HFF-Myc (cell line): ENCODE data around the gene SPATA2.
A peak's percentile ranks its signal among the peaks of the same experiment; 100 is the strongest.

Source experiments
- DNase-seq: peaks from one replicate; pipeline ENCODE4 v3.0.0-alpha.2; 2011; ENCODE audit warnings: low read depth; ENCODE audit errors: extremely low read depth
- H3K4me3 ChIP-seq: replicated peaks from 2 replicates; pipeline ENCODE4 v1.5.1; 2011; ENCODE audit warnings: low read depth, mild to moderate bottlenecking, control low read depth, low read length
- TF ChIP-seq, protein P1 (sequence below): IDR thresholded peaks from 2 replicates; pipeline ENCODE4 v1.5.1; 2012; ENCODE audit warnings: mild to moderate bottlenecking, low read depth, low read length, control low read depth; ENCODE audit errors: missing control alignments

SPATA2 gene

DNA sequence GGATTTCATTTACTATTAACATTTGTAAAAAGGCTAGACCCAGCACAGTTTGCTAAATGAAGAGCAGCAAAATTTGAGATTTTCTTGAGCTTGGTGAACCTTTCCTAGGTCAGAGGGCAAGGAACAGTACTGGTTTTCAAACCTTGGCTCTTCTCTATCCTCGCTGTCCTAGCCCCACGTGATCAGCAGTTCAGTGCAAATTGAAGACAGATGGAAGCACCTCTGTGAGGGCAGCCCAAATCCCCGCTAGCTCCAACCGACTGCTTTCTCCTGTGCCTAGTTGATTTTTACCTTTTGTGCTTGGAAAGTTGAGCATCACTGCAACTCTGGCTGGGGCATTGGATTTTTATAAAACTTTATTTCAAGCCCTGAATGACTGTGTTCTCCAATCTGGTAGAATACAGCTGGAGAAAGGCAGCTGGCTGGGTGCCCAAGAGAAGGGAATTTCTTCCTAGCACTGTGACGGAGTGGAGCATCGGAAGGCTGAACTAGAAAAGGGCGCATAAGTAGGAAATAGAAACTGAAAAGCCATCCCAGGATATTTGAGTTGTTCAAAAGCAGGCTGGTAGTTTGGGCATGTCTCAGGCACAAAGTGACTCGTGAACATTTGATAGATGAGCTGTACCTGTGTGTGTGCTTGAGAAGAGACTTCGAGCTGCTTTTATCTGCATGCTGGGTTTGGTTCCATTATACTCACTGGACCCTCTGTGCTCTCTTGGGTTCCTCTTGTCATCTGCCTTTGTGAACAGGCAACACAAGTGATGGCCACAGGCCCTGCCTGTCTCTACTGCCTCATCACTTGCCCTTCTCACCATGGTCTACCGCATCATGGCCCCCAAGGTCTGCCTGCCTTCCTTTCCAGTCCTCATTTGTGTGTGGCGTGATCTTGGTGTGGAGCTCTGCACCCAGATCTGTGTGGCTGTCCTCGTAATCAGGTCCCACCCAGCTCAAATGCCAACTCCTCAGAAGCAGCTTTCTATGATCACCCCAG lies 23.1 kb upstream of the SPATA2 start:
- no peak for DNase-seq
- H3K4me3 ChIP-seq: peak overlapping the region; percentile 83
- TF ChIP-seq, protein P1, sequence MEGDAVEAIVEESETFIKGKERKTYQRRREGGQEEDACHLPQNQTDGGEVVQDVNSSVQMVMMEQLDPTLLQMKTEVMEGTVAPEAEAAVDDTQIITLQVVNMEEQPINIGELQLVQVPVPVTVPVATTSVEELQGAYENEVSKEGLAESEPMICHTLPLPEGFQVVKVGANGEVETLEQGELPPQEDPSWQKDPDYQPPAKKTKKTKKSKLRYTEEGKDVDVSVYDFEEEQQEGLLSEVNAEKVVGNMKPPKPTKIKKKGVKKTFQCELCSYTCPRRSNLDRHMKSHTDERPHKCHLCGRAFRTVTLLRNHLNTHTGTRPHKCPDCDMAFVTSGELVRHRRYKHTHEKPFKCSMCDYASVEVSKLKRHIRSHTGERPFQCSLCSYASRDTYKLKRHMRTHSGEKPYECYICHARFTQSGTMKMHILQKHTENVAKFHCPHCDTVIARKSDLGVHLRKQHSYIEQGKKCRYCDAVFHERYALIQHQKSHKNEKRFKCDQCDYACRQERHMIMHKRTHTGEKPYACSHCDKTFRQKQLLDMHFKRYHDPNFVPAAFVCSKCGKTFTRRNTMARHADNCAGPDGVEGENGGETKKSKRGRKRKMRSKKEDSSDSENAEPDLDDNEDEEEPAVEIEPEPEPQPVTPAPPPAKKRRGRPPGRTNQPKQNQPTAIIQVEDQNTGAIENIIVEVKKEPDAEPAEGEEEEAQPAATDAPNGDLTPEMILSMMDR: no peak

DNA sequence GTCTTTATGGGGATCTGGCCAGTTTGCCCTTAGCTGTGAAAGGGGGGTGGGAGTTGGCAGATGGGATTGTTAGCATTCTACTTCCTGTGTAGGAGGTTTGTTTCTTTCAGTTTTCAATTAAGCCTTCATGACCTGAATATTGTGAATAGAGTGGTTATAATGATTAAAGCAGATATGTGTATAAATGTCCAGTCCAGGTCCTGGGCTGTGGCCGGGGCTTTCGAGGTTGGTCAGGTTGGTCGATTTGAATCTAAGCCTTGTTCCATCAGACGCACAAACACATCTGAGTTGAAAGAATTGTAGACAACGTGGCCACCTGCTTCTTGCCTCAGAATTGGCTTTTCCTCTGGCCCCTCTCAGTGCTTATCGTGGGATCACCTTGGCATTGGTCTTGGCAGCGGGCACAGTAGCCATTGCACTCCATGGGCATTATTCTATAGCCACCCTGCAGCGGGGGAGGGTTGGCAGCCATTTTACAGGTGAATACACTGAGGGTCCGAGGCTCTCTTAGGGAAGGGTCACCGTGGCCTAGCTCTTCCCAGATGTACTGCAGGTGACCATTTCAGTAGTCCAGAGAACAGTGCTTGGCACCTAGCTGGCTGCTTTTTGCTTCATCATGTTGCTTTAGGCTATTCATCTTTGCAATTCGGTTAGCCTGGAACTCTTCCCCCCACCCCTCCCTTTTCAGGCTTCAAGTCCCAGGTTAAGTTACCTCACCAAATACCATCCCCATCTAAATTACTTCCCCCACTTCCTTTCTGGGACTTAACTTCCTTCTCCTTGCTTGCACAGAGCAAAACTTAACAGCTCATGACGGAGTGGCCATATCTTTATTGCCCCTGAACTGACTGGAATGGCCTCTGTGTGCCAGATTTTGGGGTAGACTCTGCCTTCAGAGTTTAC lies 21.9 kb upstream of the SPATA2 start:
- peak overlapping the region; percentile 83 for H3K4me3 ChIP-seq
- DNase-seq: no peak
- TF ChIP-seq, protein P1: no peak

DNA sequence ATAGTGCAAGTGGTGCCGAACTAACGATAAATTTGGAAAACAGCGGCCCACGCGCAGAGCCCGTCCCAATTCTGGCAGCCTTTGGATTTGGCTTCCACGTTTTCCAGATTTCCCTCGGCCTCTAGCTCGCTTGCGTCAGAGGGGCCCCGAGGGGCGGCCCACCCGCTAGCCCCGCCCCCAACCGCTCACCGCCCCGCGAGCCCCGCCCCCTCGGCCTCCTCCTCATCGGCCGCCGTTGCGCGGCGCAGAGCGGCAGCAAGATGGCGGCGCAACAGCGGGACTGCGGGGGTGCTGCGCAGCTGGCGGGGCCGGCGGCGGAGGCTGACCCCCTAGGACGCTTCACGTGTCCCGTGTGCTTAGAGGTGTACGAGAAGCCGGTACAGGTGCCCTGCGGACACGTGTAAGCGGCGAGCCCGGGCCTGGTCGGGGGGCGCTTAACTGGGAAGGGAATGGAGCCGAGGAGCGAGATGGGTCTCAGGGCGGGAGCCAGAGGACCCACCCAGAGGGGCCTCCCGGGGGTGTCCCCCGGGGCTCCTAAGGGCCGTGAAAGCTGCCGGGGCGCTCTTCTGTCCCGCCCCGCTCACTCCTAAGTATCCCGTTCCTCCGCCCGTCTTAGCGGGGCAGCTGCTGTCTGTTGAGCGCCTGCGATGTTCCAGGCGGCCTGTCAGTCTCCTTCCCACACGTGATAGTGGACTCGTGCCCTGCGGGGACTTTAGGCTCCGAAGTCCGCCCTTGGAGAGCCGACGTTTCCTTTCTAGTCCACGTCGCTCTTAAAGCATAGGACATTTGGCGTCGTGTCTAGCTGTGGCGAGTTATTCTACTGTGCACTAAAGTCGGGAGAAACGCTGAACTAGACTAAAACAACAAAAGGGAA lies 21.1 kb upstream of the SPATA2 start, which contains the start of gene RNF114:
Gene RNF114, plus strand, starts transcription at position 245 of the 874 bp plus-strand sequence. Its CDS starts 16 bp downstream, at position 261.
- peak; percentile 72 for DNase-seq
- peak within 1 kb of the TSS; percentile 83 for H3K4me3 ChIP-seq
- TF ChIP-seq, protein P1: no peak

DNA sequence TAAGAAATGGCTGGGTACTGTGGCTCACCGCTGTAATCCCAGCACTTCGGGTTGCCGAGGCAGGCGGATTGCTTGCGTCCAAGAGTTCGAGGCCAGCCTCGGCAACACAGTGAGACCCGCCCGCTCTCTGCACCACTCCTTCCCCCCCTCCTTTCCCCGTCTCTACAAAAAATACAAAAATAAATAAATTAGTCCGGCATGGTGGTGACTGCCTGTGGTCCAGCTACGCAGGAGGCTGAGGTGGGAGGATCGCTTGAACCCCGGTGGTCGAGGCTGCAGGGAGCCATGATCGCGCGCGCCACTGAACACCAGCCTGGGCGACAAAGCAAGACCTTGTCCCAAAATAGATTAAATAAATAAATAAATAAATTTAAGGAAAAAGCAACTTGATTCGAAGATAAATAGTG lies 20.4 kb upstream of the SPATA2 start:
- TF ChIP-seq, protein P1: no peak
- peak overlapping the region; percentile 83 for H3K4me3 ChIP-seq
- DNase-seq: no peak

DNA sequence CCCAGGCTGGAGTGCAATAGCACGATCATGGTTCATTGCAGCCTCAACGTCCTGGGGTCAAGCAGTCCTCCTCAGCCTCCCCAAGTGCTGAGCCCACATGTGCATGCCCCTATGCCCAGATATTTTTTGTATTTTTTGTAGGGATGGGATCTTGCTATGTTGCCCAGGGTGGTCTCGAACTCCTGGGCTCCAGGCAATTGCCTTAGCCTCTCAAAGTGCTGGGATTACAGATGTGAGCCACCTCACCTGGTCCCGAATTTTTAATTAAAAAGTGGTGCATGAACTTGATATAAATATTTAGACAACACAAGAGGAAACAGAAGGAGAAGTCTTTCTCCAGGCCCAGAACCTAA lies 13.8 kb upstream of the SPATA2 start:
- TF ChIP-seq, protein P1: no peak
- no peak for DNase-seq
- no peak overlapping the region for H3K4me3 ChIP-seq
